ENCODE data around the gene PLEKHB1. TPM values are rescaled to one million over a fixed set of nuclear protein-coding genes. Genes with fewer than 3 reads are reported as not detected.

PLEKHB1 gene
- polyA plus RNA-seq, 3 donors, result 0.05 to 0.88 (median 0.25) TPM

DNA sequence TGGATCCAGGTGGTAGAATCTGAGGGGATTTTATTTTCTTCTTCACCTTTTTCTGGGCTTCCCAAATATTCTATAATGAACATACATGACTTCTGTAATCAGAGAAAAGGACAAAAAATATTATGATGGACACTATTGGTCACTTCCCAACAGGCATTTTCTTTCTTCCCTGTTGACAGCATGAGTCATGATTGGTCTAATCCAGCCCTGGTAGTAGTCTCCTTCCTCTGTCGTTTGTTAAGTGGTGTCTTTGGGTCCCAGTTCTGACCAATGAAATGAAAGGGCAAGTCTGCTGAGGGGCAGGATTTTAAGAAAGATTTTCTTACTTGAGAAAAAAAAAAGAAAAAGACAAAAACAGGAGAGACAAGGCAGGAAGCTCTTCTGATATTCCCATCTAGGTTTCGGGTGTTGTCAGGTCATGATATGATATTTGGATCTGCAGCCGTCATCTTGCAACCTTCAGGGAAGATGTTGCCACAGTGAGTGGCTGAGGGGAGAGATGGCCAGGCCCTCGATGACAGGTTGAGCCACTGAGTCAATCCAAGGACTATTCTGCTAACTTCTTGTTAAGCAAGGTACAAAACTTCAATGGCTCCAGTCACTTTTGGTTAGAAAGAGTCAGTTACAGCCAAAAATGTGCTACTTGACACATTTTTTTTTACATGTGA is 23.3 kb upstream of the PLEKHB1 start:
- Mint-ChIP-seq H3K27me3 (ENCODE audit: low read depth in 3 of 3) (peaks cover 2 to 5% (median 5%) of the 10 kb centered on the region in 3 donors), H3K4me3 (peak overlapping the region; percentile 21 to 70), H3K9me3 (peaks cover 0 to 3% (median 0%) of the 10 kb centered on the region in 7 donors), H3K27ac (peak overlapping the region; percentile 86 to 96 (median 93)), H3K36me3 (no peaks in the 10 kb centered on the region), H3K4me1 (peaks cover 43% of the 10 kb centered on the region)
- WGBS (ENCODE audit: insufficient coverage), result 61% methylated on average over 2 of the region's 4 CpGs
- Histone ChIP-seq H3K4me3 (replicated peaks in 1 of 3; ENCODE audit: low read depth in 2 of 3, low read length in 3 of 3) (peak overlapping the region in 2 of 3 experiments; percentile 7 to 41), H3K4me2 (replicated peaks; ENCODE audit: extremely low read depth, low read length, poor library complexity, severe bottlenecking) (peak overlapping the region; percentile 54), H3K36me3 (replicated peaks in 1 of 2; ENCODE audit: control insufficient read depth in 1 of 2, insufficient read depth in 2 of 2, low read length in 2 of 2) (no peaks in the 10 kb centered on the region), H3K27me3 (ENCODE audit: control insufficient read depth in 2 of 2, insufficient read depth in 2 of 2, low read length in 2 of 2) (no peaks in the 10 kb centered on the region), H3K27ac (ENCODE audit: low read depth in 1 of 2, low read length in 2 of 2) (peak overlapping the region; percentile 71 to 83), H3K9me3 (replicated peaks in 1 of 2; ENCODE audit: control insufficient read depth in 1 of 2, insufficient read depth in 1 of 2, low read length in 2 of 2) (no peaks in the 10 kb centered on the region), H3K79me2 (ENCODE audit: insufficient read depth, low read length) (no peaks in the 10 kb centered on the region), H3K4me1 (ENCODE audit: control insufficient read depth in 1 of 2, insufficient read depth in 2 of 2, low read length in 2 of 2) (peaks cover 45 to 55% of the 10 kb centered on the region in 2 donors), H3K9ac (ENCODE audit: insufficient read depth, low read length, poor library complexity, severe bottlenecking) (no peak overlapping the region), H4K20me1 (ENCODE audit: insufficient read depth, low read length) (no peaks in the 10 kb centered on the region), H2AFZ (ENCODE audit: insufficient read depth, low read depth, low read length, poor library complexity, severe bottlenecking) (no peak overlapping the region)
- intact Hi-C loops (cut with micrococcal nuclease), result no loop called here
- peak; percentile 24 to 64 (median 48) for DNase-seq
- TF ChIP-seq, protein P1, sequence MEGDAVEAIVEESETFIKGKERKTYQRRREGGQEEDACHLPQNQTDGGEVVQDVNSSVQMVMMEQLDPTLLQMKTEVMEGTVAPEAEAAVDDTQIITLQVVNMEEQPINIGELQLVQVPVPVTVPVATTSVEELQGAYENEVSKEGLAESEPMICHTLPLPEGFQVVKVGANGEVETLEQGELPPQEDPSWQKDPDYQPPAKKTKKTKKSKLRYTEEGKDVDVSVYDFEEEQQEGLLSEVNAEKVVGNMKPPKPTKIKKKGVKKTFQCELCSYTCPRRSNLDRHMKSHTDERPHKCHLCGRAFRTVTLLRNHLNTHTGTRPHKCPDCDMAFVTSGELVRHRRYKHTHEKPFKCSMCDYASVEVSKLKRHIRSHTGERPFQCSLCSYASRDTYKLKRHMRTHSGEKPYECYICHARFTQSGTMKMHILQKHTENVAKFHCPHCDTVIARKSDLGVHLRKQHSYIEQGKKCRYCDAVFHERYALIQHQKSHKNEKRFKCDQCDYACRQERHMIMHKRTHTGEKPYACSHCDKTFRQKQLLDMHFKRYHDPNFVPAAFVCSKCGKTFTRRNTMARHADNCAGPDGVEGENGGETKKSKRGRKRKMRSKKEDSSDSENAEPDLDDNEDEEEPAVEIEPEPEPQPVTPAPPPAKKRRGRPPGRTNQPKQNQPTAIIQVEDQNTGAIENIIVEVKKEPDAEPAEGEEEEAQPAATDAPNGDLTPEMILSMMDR (IDR thresholded peaks at IDR 0.05), result no peak

DNA sequence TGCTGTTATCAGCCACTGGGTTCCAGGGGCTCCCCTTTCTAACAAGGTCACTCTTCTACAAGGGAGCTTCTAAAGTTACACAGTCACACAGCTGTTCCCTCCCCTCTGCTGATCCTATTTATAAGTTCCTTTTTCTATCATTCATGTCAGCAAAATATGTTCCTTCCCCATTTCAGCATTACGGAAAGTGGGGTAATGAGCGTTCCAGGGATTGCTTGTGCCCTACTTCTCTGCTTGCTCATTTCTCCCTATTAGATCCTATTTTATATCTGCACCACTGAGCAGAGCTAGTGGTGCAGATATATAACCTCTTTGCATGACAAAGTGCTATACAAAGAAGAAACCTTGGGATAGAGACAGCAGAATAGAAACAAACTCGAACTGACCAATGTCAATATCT is 22.7 kb upstream of the PLEKHB1 start:
- Histone ChIP-seq H3K4me2 (replicated peaks; ENCODE audit: extremely low read depth, low read length, poor library complexity, severe bottlenecking) (peak overlapping the region; percentile 54), H3K4me3 (replicated peaks in 1 of 3; ENCODE audit: low read depth in 2 of 3, low read length in 3 of 3) (peak overlapping the region in 2 of 3 experiments; percentile 7 to 41), H3K9ac (ENCODE audit: insufficient read depth, low read length, poor library complexity, severe bottlenecking) (no peak overlapping the region), H3K9me3 (replicated peaks in 1 of 2; ENCODE audit: control insufficient read depth in 1 of 2, insufficient read depth in 1 of 2, low read length in 2 of 2) (no peaks in the 10 kb centered on the region), H3K79me2 (ENCODE audit: insufficient read depth, low read length) (no peaks in the 10 kb centered on the region), H4K20me1 (ENCODE audit: insufficient read depth, low read length) (no peaks in the 10 kb centered on the region), H3K27ac (ENCODE audit: low read depth in 1 of 2, low read length in 2 of 2) (peak overlapping the region; percentile 71 to 83), H3K27me3 (ENCODE audit: control insufficient read depth in 2 of 2, insufficient read depth in 2 of 2, low read length in 2 of 2) (no peaks in the 10 kb centered on the region), H2AFZ (ENCODE audit: insufficient read depth, low read depth, low read length, poor library complexity, severe bottlenecking) (no peak overlapping the region), H3K36me3 (replicated peaks in 1 of 2; ENCODE audit: control insufficient read depth in 1 of 2, insufficient read depth in 2 of 2, low read length in 2 of 2) (no peaks in the 10 kb centered on the region), H3K4me1 (ENCODE audit: control insufficient read depth in 1 of 2, insufficient read depth in 2 of 2, low read length in 2 of 2) (peaks cover 41 to 49% of the 10 kb centered on the region in 2 donors)
- Mint-ChIP-seq H3K36me3 (no peaks in the 10 kb centered on the region), H3K4me3 (peak overlapping the region; percentile 21 to 70), H3K27me3 (ENCODE audit: low read depth in 3 of 3) (peaks cover 3 to 5% (median 5%) of the 10 kb centered on the region in 3 donors), H3K9me3 (peaks cover 0 to 3% (median 0%) of the 10 kb centered on the region in 7 donors), H3K4me1 (peaks cover 38% of the 10 kb centered on the region), H3K27ac (peak overlapping the region; percentile 86 to 96 (median 93))
- WGBS (ENCODE audit: insufficient coverage), result 50% methylated on average over 1 of the region's 3 CpGs
- DNase-seq, result peak; percentile 70 to 84 (median 83)
- TF ChIP-seq, protein P1 (IDR thresholded peaks at IDR 0.05), result no peak
- intact Hi-C loops (cut with micrococcal nuclease), result no loop called here

Measured in CD14-positive monocyte (primary cell).